Mesodermal cell (in vitro differentiated cells): Measurements from ENCODE around the gene COG1.

Source experiments
- H3K27ac ChIP-seq: 2 replicates; pipeline ENCODE4 v1.7.0; 2013; ENCODE audit warnings: mild to moderate bottlenecking, low read depth, low read length, moderate library complexity; ENCODE audit not compliant: severe bottlenecking
- H3K36me3 ChIP-seq: 2 replicates; pipeline ENCODE4 v1.7.1; 2013; ENCODE audit warnings: mild to moderate bottlenecking, low read length, moderate library complexity; ENCODE audit not compliant: control insufficient read depth, insufficient read depth
- H3K4me1 ChIP-seq: one replicate; pipeline ENCODE4 v1.7.1; 2013; ENCODE audit warnings: mild to moderate bottlenecking, low read length; ENCODE audit not compliant: insufficient read depth, control insufficient read depth, poor library complexity, severe bottlenecking
- H3K4me3 ChIP-seq: 2 replicates; pipeline ENCODE4 v1.7.0; 2013; ENCODE audit warnings: low read length, control low read depth, mild to moderate bottlenecking; ENCODE audit not compliant: insufficient read depth, poor library complexity, severe bottlenecking; ENCODE audit errors: extremely low read depth
- H3K9me3 ChIP-seq: 2 replicates; pipeline ENCODE4 v1.7.1; 2013; ENCODE audit warnings: mild to moderate bottlenecking, low read length, moderate library complexity; ENCODE audit not compliant: control insufficient read depth
- WGBS, 2 experiments: methylation state at CpG; one replicate each; pipeline ENCODE4 v1.1.5; 2013; ENCODE audit warnings: missing lambda C conversion rate in 2 of 2; ENCODE audit not compliant: insufficient coverage in 2 of 2; 5-methylcytosine and 5-hydroxymethylcytosine counted together

Gene COG1

GRCh38 chr17:73174126-73174525 is 18.7 kb upstream of the COG1 start:
- no peaks in the 10 kb centered on the region for H3K36me3 ChIP-seq
- no peak overlapping the region for H3K4me3 ChIP-seq
- H3K9me3 ChIP-seq: no peaks in the 10 kb centered on the region
- H3K4me1 ChIP-seq: no peaks in the 10 kb centered on the region
- WGBS, 2 experiments: 90 to 97% methylated on average over 5 to 6 of the region's 7 CpGs
- no peak overlapping the region for H3K27ac ChIP-seq

GRCh38 chr17:73175962-73176565 is 16.8 kb upstream of the COG1 start:
- 84 to 90% methylated on average over 5 to 8 of the region's 10 CpGs for WGBS, 2 experiments
- H3K4me3 ChIP-seq: no peak overlapping the region
- no peaks in the 10 kb centered on the region for H3K4me1 ChIP-seq

GRCh38 chr17:73179387-73179786 is 13.5 kb upstream of the COG1 start:
- no peak overlapping the region for H3K4me3 ChIP-seq
- H3K36me3 ChIP-seq: no peaks in the 10 kb centered on the region
- H3K9me3 ChIP-seq: no peaks in the 10 kb centered on the region
- H3K4me1 ChIP-seq: no peaks in the 10 kb centered on the region
- no peak overlapping the region for H3K27ac ChIP-seq
- WGBS, 2 experiments: 87 to 93% methylated on average over 4 of the region's 5 CpGs

More at GRCh38 chr17:73175962-73176565, 16.8 kb upstream of the COG1 start:
- H3K36me3 ChIP-seq: no peaks in the 10 kb centered on the region
- no peak overlapping the region for H3K27ac ChIP-seq
- H3K9me3 ChIP-seq: no peaks in the 10 kb centered on the region

- Histone ChIP-seq H3K4me3 (no peak overlapping the region), H3K36me3 (no peaks in the 10 kb centered on the region), H3K4me1 (no peaks in the 10 kb centered on the region), H3K9me3 (no peaks in the 10 kb centered on the region), H3K27ac (no peak overlapping the region)
- WGBS, 2 experiments: 86 to 100% methylated on average over 1 to 2 of the region's 3 CpGs
These were observed 13.0 kb upstream of the COG1 start for GRCh38 chr17:73179878-73180277.

- H3K4me3 ChIP-seq: no peak overlapping the region
- no peaks in the 10 kb centered on the region for H3K4me1 ChIP-seq
- no peaks in the 10 kb centered on the region for H3K9me3 ChIP-seq
- no peaks in the 10 kb centered on the region for H3K36me3 ChIP-seq
- 75 to 77% methylated on average over 12 to 14 of the region's 15 CpGs for WGBS, 2 experiments
- no peak overlapping the region for H3K27ac ChIP-seq
These were observed 10.1 kb upstream of the COG1 start for GRCh38 chr17:73182616-73183310.

- H3K27ac ChIP-seq: no peak overlapping the region
- no peak overlapping the region for H3K4me3 ChIP-seq
- no peaks in the 10 kb centered on the region for H3K9me3 ChIP-seq
- H3K4me1 ChIP-seq: no peaks in the 10 kb centered on the region
- no peaks in the 10 kb centered on the region for H3K36me3 ChIP-seq
- WGBS, 2 experiments: 85 to 96% methylated on average over 6 to 9 of the region's 9 CpGs
These were observed 8.5 kb upstream of the COG1 start for GRCh38 chr17:73184136-73184993.

GRCh38 chr17:73186283-73187050 is 6.4 kb upstream of the COG1 start:
- Histone ChIP-seq H3K4me1 (no peaks in the 10 kb centered on the region), H3K27ac (no peak overlapping the region), H3K9me3 (no peaks in the 10 kb centered on the region), H3K4me3 (no peak overlapping the region), H3K36me3 (no peaks in the 10 kb centered on the region)
- 80 to 89% methylated on average over 8 to 12 of the region's 16 CpGs for WGBS, 2 experiments

GRCh38 chr17:73187203-73187769 is 5.6 kb upstream of the COG1 start:
- Histone ChIP-seq H3K9me3 (no peaks in the 10 kb centered on the region), H3K27ac (no peak overlapping the region), H3K4me1 (no peaks in the 10 kb centered on the region), H3K36me3 (no peaks in the 10 kb centered on the region), H3K4me3 (no peak overlapping the region)
- 89 to 90% methylated on average over 7 to 8 of the region's 9 CpGs for WGBS, 2 experiments

- H3K36me3 ChIP-seq: no peaks in the 10 kb centered on the region
- no peaks in the 10 kb centered on the region for H3K4me1 ChIP-seq
- H3K9me3 ChIP-seq: no peaks in the 10 kb centered on the region
- H3K27ac ChIP-seq: no peak overlapping the region
- no CpG with 5 or more reads among the region's 1 CpG for WGBS, 2 experiments
- H3K4me3 ChIP-seq: no peak overlapping the region
These were observed 4.8 kb upstream of the COG1 start for GRCh38 chr17:73188011-73188410.

- 61 to 67% methylated on average over 4 to 6 of the region's 6 CpGs for WGBS, 2 experiments
- no peaks in the 10 kb centered on the region for H3K36me3 ChIP-seq
- H3K4me3 ChIP-seq: no peak overlapping the region
- H3K4me1 ChIP-seq: peaks cover 5% of the 10 kb centered on the region
- H3K27ac ChIP-seq: no peak overlapping the region
- H3K9me3 ChIP-seq: no peaks in the 10 kb centered on the region
These were observed 3.3 kb upstream of the COG1 start for GRCh38 chr17:73189417-73190099.
